T-helper 9 cell (primary cell): ENCODE results near the gene DNAJC9.

ENCODE experiments used
- DNase-seq: peaks from one replicate; pipeline ENCODE4 v3.0.0-alpha.2; 2020

Gene DNAJC9

DNA sequence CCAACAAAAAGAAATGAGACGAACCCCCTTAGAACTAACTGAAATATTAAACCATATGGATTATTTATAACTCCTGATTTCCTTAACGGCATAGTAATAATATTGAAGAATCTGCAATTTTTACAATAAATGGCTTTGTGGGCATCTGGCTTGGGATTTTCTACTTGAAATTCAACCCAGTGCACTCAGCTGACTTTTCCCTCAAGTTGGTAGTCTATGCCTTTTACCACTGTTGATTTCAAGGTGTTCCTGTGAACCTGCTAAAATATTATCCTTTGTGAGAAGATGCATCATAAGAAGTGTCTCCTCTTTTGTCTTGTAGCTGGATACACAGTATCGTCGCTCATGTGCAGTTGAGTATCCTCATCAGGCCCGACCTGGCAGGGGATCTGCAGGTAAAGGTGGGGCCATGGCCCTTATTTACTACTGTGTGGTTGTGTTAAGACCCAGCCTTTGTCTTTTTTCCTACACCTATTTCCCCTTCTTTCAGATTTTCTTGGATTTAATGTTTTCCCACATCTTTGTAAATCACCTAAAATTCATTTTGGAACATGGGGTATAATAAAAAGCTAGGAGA, 8.0 kb downstream of the DNAJC9 start:
- DNase-seq = no peak

DNA sequence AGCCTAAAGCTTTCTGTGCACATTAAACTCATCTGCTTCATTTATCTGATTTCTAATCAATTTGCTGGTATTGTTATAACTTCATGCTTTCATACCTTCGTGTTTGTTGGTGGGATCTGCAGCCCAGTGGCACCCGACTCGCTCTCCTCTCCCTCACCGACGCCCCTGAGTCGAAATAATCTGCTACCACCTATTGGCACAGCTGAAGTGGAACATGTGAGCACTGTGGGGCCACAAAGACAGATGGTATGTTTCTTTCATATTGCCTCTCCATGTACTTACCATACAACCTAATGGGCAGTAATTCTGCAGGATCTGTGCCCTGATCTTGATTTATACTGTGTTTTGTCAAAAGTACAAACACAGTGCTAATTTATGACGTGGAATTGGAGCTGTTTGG, 12.4 kb downstream of the DNAJC9 start:
- no peak for DNase-seq

DNA sequence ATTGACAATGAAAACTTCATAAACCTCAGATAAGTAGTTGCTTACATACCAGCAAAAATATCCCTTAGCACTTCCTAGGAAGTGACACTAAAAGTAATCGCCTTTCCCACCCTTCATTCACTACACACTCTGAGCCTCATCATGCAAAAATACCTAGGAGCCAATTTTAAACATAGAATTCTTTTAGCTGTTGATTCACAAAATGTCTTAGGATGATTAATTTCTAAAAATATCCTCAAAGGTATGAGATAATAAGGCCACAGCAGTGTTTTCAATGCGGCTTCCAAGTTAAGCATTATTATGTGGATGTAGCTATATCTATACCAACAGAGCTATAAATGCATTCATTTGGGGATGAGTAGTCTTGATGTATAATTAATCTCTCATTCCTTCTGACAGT, 13.2 kb downstream of the DNAJC9 start:
- DNase-seq = no peak

DNA sequence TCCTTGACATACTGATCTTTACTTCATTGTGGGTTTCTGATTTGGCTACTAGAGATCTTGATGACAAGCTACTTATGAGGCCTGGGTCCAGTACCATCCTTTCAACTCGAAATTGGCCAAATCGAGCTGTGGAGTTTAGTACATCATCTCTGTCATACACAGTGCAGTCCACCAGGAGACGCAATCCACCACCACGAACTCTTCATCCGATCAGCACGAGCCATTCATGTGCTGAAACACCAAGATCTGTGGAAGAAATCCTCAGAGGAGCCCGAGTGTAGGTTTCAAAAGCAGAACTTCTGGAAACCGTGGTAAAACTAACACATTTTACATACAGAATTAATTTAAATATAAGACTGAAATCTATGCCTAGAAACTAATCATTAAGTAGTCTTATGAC, 14.2 kb downstream of the DNAJC9 start:
- DNase-seq = no peak

DNA sequence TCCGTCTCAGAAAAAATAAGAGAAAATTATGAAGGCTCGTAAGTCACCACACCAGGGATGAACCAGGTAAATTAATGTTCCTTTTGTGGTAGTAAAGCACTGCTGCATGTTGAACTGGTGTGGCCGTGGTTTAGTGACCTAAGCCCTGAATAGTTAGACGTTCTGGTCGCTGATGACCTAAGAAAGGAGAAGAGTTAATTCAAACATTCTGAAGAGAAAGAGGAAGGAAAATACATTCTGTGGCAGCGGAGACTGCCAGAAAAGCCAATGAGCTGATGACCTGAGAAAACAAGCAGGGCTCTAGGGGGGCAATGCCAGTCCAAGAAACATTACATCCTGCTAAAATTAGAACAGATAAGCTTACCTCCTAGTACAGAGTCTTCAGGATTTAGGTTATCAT, 17.5 kb downstream of the DNAJC9 start:
- DNase-seq = no peak

DNA sequence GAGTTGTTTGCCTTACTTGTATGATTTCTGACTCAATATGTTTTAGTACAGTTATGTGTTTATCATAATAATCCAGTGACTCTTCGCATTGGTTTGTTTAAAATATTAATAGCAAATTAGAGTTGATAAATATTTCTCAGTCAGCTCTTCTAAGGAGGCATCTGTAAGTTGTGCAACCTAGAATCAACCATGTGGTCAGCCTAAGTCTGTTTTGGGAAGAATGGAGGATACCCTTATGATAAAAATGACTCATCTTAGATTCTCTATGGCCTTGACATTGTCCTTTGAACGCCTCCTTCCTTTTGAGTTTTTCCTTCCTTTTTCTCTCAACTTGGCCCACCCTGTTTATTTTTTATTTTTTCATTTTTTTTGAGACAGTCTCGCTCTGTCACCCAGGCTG, 18.8 kb downstream of the DNAJC9 start:
- DNase-seq = no peak

DNA sequence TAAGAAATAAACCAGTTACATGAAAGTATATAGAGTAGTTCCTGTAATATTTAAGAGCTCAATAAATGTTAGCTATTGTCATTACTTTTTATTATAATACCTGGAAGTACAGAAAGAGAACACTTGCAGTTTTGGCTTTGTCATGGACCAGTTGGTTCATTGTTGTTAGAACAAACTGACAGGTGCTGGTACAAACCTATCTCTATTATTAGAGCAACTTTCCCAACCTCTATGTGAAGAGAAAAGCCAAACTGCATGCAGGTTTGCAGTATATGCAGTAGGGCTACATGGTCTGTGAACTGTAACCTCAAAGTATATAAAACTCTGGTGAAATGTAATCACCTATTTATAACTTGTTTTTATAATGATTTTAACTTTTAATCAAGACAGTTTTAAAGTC, 20.4 kb downstream of the DNAJC9 start:
- DNase-seq = no peak

DNA sequence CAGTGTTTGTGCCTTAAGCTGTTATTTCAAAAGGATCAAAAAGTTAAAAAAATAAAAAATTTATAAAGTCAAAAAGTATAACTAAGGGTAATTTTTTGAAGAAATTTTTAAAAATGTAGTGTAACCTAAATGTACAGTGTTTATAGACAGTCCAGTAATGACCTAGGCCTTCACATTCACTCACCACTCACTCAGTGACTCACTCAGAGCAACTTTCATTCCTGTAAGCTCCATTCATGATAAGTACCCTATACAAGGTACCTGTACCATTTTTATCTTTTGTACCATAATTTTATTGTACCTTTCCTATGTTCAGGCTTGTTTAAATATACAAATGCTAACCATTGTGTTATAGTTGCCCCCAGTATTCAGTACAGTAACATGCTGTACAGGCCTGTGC, 21.5 kb downstream of the DNAJC9 start:
- DNase-seq = no peak

DNA sequence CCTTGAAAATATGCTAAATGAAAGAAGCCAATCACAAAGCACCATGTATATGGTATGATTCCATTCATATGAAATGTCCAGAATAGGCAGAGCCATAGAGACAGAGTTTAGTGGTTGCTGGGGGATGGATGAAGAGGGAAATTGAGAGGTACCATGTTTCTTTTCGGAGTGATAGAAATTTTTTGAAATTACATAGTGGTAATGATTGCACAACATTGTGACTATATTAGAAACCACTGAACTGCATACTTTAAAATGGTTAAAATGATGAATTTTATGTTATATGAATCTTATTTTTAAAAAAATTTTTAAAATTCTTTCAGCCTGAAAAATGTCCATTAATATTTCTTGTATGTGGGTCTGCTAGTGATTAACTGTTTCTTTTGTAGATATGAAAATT, 26.1 kb downstream of the DNAJC9 start:
- no peak for DNase-seq

DNA sequence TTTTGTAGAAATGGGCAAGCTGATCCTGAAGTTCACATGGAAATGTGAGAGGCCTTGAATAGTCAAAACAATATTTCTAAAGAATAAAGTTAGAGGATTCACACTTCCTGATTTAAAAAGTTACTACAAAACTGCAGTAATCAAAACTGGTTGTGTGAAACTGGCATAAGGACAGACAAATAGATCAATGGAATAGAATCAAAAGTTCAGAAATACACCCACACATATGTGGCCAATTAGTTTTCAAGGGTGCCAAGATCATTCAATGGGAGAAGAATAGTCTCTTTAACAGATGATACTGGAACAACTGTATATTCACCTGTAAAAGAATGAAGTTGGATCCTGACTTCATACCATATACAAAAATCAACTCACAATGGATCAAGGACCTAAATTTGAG, 27.7 kb downstream of the DNAJC9 start:
- no peak for DNase-seq

DNA sequence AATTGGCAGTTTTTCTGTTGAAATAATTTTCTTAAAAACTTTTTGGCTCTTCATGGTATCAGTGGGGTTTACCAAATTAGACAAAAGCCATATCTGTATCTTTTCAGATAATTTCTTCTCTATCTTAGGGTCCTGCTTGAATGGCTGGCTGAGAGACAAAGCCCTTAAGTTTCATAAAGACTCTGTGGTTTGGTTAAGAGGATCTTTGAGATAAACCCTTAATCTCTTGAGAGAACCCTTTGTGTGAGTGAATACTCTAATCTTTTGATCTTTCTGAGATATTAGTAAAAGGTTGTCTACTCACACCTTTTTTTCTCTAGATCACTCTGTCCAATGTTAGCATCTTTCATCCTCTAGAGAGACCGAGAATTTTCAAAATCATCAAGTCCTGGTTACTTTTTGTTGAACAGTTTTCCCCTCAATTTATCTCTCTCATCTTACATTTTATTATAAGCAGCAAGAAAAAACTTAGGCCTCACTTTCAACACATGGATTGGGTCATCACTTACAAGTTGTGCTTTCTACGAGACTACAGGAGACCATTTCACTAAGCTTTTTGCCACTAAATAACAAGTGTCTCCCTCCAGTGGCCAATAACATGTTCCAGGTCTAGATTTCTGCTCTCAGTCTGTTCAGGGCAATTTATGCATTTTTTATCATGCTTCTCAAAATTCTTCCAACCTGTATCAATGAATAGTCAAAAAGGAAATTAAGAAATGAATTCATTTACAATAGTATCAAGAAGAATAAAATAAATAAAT, 28.4 kb downstream of the DNAJC9 start:
- no peak for DNase-seq

DNA sequence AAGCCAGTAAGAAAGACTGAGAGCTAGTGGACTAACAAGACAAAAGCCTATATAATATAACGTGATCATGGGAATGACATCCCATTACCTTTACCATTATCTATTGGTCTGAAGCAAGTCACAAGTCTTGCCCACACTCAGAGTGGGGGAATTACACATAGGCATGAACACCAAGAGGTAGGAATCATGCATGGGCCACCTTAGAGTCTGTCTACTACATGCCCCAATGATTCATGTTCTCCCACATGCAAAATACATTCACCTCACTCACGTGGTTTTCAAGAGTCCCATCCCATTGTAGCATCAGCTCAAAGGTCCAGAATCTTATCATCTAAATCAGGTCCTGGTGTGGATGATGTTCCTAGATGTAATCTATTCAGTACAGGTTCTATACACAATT, 29.4 kb downstream of the DNAJC9 start:
- DNase-seq = no peak

DNA sequence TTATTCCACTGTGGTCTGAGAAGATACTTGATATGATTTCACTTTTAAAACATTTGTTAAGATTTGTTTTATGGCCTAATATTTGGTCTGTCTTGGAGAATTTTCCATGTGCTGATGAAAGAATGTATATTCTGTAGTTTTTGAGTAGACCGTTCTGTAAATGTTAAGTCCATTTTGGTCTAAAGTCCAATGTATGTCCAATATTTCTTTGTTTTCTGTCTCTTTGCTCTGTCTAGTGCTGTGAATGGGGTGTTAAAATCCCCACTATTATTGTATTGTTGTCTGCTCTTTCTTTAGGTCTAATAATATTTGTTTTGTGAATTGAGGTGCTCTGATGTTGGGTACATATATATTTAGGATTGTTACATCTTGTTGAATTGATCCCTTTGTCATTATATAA, 31.3 kb downstream of the DNAJC9 start:
- no peak for DNase-seq

DNA sequence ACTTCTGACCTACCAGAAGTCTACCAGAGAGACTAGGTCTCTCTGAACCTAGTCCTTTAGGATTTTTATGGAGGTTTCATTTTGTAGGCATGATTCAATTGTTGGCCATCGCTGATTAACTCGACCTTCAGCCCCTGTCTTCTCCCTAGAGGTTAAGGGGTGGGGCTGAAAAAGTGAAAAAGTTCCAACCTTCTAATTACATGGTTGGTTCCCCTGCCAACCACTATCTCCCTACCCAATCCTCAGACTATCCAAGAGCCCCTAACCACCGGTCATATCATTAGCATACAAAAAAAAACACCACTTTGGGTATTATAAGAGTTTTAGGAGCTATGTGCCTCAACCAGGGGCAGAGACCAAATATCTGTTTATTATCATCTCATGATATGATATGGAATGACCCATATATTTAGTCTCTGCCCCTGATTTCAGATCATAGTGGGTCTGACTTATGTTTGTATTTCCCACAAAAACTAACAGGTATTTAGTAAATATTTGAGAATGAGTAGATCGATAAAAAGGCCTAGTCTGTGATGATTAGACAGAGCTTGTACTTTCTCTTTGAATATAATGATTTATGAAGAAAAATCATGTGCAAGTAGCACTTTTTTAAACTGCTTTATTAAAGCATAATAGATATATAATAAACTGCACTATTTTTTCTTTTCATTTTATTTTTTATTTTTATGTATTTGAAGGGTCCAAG, 35.8 kb downstream of the DNAJC9 start:
- no peak for DNase-seq

DNA sequence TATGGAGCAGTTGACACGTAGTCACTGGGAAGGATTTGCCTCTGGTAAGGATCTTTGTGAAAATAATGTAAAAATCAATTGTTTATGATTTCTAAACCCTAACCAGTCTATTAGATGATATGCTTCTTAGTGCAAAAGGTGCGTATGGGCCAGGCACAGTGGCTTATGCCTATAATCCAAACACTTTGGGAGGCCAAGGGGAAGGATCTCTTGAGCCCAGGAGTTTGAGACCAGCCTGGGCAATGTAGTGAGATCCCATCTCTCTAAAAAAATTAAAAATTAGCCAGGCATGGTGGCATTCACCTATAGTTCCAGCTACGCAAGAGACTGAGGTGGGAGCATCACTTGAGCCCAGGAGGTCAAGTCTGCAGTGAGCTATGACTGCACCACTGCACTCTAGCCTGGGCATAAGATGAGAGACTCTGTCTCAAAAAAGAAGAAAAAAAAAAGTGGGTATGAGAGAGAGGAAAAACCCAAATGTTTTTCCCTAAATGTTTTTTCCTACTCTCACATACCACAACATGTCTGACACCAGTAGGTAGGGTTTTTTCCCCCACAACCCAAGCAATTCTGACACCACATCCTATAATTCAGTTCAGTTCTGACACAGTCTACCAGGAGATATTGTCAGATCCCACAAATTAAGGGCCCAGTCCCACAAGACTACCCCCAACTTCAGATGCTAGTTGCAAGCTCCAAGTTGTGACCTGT, 36.5 kb downstream of the DNAJC9 start:
- DNase-seq = no peak

DNA sequence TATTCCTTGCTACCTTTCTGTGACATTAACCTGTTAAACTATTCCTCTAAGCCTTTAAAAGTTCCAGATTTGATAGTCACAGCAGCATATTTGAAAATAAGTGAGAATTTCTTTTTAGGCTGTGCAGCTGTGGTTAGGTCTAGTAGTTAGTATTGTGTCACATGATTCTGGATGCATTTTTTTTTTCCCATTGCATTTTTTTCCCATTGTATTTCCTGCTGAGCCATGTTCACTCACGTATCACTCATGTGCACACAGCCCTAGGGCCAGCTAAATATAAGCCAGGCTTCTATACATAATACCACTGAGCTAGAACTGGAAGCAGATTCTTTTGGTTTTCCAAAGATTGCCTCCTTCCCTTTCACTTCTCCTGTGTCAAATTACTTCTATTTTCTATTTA, 37.4 kb downstream of the DNAJC9 start:
- DNase-seq = no peak

DNA sequence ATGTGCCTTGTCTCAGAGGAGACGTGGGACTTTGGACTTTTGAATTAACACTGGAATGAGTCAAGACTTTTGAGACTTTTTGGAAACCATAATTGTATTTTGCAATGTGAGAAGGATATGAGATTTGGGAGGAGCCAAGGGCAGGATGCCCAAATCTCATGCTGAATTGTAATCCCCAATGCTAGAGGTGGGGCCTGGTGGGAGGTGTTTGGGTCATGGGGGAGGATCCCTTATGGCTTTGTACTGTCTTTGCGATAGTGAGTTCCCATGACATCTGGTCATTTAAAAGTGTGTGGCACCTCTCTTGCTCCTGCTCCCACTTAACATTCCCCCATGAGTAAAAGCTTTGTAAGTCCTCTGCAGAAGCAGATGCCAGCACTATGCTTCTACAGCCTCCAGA, 39.2 kb downstream of the DNAJC9 start:
- DNase-seq = no peak

DNA sequence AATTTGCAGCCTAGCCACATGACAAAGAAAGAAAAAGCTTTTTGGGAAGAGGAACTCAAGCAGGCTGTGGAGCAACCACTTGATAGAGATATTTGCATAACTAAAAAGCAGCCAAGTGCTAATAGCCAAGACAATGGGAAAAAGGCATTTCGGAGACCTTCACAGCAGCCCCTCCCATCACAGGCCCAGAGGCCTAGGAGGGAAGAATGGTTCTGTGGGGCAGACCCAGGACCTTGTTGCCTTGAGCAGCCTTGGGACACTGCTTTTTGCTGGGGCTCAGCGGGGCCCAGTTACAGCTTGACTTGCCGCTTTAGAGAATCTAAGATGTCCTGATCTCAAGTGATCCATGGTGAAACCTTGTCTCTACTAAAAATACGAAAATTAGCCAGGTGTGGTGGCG, 40.7 kb downstream of the DNAJC9 start:
- no peak for DNase-seq

DNA sequence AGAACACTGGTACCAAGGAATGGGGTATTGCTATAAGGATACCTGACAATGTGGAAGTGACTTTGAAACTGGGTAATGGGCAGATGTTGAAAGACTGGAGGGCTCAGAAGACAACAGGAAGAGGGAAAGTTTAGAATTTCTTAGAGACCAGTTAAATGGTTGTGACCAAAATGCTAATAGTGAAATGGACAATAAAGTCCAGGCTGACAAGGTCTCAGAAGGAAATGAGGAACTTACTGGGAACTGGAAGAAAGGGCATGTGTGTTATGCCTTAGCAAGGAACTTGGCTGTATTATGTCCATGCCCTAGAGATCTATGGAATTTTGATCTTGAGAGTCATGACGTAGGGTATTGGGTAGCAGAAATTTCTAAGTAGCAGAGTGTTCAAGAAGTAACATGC, 41.2 kb downstream of the DNAJC9 start:
- no peak for DNase-seq

DNA sequence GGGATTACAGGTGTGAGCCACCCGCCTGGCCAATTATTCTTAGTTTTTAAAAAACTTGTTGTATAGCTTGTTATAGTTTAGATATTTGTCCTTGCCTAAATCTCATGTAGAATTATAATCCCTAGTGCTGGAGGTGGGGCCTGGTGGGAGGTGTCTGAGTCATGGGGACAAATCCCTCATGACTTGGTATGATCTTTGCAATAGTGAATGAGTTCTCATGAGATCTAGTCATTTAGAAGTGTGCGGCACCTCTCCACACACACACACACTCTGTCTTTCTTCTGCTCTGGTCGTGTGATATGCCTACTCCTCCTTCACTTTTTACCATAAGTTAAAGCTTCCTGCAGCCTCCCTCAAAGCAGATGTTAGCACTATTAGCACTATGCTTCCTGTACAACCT, 42.0 kb downstream of the DNAJC9 start:
- DNase-seq = no peak
